GM18861 (cell line): Measurements from ENCODE around the gene SLC18A2.
A peak's percentile ranks its signal among the peaks of the same experiment; 100 is the strongest.

ENCODE experiments used
- ATAC-seq: cut with Tn5 transposase; IDR thresholded peaks from one replicate; pipeline ENCODE4 v1.9.1; 2021; ENCODE audit not compliant: unreplicated experiment

The SLC18A2 gene

DNA sequence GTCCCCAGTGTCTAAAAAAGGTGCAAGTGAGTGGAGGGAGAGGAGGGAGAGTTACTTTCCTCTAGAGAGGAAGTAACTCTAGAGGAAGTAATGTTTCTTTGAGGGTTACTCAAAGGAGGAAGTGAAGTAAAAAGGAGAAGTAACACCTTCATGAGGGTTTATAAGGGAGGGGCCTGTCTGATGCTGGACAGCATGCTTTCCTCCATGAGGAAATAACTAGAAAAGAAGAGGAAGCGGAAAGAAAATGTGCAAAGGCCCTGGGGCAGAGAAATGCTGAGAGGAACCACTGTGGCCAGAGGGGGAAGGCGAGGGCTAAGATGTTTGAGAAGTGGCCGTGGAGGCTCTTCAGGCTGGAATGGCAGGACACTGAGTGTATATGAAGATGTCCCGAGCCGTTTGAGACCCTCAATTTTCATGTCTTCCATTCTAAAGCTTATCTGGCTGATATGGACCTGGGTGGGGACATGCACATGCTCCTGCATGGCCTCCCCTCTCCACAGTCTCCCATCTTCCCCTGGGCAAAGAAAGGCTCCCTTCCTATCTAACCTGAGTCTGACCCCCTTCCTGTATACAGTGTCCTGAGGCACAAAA, 3.4 kb upstream of the SLC18A2 start:
- ATAC-seq: peak; percentile 60

DNA sequence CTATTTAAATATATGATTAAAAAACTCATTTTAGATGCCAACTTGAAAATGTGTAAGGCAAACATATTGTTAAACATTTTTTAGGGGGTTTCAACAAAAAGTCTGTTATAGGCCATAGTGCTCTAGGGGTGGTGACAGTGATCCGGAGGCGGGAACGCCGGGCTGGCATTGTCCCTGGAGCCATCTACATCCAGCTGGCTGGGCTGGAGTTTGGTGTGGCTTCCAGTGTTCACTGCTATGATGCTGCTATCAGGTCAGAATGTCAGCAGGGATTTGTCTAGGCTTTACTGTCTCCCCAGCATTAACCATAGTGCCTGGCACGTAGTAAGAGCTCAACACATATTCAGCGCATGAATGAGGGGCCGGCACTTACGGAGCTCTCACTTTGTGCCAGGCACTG, 1.9 kb upstream of the SLC18A2 start:
- no peak for ATAC-seq

DNA sequence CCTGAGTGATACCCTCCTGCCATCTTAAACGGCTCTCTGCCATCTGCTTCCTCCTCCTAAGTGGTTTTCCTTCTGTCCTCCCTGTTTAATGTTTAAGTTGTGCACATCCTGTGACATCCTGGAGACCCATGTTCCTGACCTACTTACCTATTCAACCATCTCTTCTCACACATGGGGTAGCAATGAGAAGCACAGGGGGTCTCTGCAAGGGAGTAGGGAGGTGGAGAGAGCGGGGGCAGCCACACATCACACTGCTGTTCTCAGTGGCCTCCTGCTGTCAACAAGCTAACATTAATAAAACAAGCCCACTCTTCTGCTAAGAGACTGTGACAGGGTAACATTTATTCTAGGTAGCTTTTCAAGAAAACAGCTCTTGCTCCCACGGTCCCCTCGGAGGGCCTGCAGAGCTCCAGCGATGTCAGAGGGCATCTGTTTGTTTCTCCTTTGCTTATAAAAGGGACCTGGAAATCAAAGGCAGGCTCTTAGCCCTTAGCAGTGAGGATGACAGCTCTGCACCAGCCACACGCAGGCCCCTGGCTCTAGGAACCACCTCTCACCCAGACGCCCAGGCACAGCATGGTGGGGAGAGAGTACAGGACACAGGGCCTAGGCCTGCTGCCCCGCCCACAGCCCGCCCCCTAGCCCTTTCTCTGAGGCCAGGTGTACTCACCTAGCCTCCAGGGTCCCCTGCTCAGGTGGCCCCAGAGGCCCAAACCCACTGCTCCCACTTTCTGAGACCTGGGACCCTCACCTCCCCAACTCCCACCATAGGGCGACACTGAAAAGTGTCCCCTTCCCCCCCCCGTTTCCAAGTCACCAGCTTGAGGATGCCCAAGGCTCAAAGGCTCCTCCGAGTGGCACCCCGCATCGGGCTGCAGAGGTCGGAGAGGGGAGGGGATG, 943 bp upstream of the SLC18A2 start:
- ATAC-seq: no peak

DNA sequence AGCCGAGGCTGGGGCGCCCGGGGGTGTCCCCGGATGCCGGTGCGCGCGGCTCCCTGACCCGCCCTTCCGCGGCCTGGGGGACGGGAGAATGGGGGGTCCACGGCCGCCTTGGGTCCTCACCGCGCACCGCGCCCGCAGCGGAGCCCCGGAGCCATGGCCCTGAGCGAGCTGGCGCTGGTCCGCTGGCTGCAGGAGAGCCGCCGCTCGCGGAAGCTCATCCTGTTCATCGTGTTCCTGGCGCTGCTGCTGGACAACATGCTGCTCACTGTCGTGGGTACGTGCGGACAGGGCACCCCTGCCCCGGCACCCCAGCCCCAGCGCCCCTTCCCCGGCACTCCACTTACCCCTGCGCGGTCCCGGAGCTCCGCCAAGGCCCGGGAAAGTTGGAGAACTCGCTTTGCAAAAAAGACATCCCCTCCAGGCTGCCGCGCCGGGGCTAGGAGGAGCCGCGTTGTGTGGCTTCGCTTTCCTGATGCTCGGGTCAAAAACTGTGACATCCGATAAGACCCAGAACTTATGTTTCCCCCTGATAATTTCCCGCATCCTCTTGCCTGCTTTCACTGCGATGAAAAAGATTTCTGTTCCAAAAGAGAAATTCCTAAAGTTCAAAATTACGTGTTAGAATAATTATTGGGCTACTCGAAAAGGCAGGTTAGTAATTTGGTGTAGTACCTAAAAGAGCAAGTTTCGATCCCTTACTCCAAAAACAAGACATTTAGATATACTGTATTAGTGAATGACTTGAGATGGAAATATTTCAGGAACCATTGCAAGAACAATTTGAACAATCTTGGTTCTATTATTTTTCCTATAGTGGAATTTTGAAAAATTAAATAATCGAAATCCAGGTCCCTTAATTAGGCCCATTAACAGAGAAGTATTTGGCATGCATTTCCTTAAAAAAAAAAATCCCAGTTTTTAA, 888 bp downstream of the SLC18A2 start:
- ATAC-seq: no peak

DNA sequence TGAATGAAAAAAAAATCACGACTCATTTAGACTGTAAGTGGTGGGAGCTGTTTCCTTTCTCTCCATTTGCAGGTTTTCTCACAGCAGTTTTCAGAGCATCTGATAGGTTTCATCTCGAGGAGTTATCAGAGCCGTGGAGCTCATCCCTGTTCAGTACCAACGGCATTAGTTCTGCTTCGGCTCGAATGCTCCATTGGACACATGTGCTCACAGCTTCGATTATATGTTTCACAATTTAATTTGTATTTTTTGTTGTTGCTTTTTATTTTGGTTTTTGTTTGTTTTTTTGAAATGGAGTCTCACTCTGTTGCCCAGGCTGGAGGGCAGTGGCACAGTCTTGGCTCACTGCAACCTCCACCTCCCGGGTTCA, 1.5 kb downstream of the SLC18A2 start:
- ATAC-seq: no peak

DNA sequence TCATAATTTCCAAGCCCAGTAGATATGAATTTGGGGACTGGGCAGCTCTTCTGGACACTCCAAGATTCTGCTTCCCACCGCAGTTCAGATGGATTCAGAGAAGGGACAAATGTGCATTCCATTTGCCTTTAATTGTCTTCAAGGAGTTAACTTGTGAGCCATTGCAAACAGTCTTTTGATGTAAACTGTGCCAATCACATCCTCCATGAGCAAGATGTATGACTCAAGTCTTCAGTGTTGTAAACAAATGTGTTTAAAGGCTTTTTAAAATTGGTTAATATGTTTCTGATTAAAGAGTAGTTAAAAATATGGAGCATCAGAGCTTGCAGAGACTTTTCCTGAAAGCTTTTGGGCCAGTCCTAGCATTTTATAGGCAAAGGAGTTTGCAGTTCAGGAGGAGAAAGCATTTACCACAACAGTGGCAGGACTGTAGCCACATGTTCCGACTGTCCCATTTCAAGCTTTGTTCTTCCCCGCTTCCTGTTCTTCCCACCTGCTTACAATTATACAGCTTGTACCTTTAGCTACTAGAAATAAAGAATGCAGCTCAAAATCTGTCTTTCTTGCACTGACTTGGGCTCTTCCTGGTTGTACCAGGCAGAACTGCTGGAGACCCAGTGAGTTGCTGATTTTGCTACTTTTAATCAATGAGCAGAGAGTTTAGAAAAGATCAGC, 6.2 kb downstream of the SLC18A2 start:
- ATAC-seq: no peak

DNA sequence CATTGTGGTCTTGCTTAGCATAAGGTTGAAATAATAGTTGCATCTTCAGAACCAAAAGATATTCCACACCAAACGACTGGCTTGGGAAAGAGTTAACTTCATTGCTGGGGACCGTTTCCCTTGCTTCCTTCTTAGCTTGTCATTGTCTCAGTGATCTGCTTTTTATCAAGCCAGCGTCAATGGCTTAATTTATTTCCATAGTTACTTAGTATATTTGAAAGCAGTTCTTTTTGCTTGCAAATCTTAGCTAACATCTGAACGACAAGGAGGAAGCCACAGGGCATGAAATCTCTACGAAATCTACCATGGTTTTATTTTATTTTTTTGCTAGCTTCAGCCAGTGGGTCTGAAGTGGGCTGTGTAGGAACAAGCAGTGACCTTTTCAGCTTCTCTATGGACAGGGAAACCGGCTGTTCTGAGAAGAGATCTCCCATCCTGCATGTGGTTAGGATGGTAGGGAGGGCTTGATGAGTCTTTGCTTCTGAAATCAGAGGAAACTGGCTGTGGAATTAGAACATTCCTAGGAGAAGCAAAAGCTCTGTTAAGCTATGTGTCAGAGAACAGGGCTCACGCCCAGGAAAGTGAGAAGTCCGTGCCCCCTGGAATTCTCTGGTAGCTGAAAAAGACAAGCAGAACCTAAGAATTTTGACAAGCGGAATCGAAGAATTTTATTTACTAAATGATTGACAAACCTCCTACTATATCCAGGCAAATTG, 8.0 kb downstream of the SLC18A2 start:
- no peak for ATAC-seq

DNA sequence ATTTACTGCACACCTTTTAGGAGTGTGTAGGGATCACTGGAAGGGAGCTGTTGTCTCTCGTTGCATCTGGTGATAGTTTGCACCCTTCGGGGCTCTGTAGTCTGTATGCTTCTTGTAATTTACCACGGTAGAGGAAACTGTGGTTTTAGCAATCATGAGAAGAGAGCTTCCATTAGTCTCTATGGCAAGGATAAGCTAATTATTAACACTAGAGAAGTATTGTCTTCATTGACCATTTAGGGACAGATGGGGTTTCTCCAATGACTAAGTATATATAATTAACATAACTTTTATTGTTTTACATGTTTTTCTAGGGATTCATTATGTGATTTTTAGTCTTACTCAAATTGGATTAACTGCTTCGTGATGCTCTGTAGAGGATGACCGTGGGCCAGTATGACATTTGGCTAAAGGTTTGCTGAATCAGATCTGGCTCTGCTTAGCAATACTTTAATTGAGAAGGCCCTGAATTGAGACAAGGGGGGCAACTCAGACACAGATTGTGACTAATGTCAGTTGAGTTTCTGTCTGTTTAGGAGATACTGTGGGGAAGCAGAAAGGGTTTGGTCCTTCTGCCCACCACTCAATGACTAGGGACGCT, 8.7 kb downstream of the SLC18A2 start:
- ATAC-seq: peak; percentile 96

DNA sequence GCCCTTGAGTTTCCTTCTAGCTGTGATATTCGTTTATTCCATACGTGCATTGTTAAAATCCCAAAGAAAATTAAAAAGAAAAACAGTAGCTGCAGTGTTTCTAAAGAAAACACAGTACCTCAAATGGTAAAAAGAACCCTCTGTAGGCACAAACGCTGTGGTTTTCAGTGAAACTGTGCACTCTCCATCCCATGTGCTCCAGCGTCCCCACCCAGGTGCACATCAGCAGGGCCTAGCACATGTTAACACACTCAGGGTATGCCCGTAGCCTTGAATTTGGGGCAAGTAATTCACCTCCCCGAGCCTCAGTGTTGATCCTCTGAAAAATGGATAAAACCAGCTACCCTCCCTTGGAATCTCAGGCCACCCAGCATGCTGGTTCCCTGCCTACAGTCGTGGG, 9.5 kb downstream of the SLC18A2 start:
- no peak for ATAC-seq

DNA sequence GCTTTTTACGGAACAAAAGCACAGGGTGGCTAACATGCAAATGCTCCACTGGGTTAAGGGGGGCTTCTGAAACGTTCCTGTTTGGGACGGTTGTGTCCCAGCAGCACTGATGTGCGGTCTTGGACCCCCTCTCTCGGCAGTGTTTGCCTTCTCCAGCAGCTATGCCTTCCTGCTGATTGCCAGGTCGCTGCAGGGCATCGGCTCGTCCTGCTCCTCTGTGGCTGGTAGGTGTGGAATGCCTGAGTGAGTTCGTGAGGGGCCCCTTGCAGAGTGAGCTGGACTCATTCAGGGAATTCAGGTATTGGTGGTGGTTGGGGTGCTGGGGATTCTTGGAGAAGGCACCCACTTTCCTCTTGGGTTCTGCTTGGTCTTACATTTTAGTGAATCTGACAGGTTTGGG, 13.0 kb downstream of the SLC18A2 start:
- no peak for ATAC-seq

DNA sequence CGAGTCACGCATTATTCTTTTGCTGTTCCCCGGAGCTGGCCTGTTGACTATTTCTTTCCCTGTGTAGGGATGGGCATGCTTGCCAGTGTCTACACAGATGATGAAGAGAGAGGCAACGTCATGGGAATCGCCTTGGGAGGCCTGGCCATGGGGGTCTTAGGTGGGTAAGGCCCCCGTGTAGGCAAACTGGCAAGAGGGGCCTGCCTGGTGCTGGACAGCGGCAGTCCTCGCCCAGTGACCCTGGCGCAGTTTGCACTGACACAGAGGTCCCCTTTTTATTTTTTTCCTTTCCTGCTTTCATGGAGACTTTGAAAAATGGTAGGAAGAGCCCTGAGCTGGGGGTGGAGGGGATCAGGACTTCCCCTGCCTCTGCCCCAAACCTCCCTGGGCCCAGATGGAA, 13.4 kb downstream of the SLC18A2 start:
- no peak for ATAC-seq

DNA sequence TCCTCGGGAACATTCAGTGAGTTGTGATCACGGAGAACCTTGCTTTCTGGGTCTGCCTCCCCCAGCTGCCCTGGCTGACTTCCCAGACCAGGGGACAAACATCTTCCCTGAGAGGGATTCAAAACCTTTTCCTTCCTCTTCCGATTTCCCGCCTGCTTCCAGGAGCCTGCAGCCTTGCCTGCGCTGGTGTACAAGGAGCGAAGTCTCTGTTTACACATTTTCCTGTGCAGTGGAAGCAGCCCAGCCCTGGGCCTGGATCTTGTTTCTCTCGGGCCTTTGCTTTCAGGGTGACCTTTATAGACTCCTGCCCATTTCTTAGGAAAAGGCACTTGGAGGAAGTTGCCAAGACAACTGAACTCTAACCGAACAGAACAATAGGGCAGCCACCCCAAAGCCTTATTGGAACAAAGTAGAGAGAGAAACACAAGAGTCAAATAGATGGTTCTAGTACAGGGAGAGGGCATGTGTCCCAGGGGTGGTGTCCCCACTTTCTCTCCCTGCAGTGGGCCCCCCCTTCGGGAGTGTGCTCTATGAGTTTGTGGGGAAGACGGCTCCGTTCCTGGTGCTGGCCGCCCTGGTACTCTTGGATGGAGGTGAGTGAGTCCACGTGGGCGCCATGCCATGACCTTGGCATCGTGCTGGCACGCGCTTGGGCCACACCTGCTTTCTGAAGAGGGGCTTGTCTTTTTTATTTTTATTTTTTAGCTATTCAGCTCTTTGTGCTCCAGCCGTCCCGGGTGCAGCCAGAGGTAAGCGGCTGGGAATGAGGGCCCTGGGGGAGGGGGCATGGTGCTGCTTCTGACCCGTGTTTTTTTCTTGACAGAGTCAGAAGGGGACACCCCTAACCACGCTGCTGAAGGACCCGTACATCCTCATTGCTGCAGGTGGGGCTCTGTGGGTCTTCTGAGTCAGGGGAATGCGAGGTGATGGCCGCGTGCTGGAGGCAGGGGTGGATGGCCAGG, 14.1 kb downstream of the SLC18A2 start:
- no peak for ATAC-seq

DNA sequence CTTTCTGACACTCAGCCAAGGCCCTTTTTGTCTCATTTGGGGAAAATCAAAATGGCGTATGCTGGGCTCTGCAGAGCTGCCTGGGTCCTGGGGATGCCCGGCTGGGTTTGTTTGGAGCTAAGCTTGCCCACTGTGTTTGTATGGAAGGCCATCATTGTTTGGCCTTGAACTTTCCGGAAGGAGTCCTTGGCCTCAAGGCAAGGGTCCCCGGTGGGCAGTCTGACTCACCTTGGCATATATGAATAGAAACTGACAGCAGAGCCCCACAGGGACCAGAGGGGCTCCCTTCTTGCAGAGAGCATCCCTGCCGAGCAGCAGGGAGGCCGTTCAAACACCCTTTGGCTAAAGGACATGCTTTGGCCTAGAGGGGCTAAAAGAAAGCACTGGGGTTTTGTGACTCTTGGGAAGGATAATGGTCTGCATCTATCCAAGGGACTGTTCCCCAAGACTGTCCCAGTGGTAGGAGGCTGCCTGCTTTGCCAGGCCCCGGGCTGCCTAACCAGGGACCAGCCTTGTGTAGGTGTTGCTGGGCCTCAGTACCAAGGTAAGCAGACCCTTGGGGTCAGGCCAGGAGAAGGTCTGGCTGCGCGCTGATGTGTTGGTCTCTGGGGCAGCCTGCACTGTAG, 15.0 kb downstream of the SLC18A2 start:
- ATAC-seq: no peak

DNA sequence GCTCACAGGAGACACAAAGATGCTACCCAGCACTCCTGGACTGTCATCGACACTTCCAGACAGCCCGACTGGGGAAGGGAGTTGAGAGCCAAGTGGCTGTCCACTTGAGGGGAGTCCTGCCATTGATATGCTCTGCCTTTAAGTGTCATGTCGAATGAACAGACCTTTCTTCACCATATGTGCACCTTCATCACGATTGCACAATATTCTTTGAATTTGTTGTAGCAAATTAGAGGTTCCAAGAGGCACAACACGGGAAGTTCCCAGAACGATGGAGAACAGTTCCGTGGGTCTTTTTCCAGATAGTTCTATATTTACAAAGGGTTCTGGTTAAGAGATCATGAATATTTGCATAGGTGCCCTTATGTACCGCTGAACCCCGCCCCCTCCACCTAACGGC, 16.0 kb downstream of the SLC18A2 start:
- ATAC-seq: no peak

DNA sequence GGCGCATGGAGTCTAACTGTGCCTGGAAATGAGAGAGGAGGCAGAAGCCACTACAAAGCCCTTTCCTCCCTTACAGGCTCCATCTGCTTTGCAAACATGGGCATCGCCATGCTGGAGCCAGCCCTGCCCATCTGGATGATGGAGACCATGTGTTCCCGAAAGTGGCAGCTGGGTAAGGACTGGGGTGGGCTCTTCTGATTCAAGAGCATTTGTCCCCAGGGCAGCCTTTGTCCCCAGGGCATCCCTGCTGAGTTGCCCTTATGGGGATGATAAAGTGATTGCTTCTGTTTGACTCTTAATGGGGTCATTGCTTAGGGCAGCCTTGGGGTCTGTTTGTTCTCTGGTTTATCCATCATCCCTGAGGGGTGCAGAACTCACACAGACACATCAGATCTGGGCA, 16.8 kb downstream of the SLC18A2 start:
- no peak for ATAC-seq

DNA sequence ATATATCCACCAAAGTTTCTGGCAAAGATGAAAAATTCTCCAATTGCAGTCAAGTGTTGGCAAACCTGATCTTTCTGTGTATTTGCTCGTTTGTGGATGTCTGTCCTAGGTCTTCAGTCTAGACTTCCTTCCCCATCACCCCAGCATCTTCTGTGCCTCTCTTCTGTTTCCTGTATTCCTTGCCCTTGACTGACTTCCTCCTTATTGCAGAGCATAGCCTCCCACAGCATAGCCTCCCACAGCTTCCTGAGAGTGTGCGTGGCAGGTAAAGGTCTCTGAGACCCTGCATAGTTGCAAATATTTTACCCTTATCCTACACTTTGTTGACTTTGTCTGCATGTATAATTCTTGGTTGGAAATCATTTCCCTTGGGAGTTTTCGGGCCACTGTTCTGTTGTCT, 18.4 kb downstream of the SLC18A2 start:
- no peak for ATAC-seq

DNA sequence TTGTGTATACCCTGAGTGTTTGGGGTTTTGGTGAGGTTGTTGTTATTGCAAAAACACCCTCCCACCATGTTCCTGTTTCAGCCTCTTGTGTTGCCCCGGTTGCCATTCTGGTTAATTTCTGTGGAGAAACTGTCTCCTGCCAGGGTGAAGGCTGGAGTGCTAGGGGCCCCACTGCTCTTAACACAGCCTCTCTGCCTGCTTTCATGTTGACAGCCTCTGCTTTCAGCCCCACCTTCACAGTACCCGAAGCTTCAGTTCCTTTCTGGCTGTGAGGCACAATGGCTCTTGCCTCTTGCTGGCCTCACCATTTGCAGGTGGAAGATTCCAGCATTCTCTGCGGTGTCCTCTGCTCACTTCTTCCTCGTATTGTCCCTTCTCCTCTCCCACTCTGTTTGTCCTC, 19.2 kb downstream of the SLC18A2 start:
- no peak for ATAC-seq

DNA sequence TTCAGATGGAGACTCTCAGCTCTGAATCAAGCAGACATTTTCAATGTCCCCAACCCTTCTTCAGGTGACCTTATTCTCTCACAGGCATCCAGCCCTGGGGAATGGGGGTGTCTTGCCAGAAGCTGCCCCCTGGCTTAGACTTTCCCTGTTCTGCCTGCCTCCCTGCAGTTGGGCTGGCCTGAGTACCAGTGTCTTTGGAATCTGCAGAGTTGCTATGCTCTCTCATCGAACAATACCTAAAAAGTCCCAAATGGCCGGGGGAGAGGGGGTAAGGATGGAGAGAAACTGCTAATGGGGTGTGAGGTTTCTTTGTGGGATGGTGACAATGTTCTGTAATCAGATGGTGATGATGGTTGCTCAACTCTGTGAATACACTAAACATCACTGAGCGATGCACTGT, 20.6 kb downstream of the SLC18A2 start:
- no peak for ATAC-seq
